ENCODE data around the gene KCNMB2.

KCNMB2 gene

DNA sequence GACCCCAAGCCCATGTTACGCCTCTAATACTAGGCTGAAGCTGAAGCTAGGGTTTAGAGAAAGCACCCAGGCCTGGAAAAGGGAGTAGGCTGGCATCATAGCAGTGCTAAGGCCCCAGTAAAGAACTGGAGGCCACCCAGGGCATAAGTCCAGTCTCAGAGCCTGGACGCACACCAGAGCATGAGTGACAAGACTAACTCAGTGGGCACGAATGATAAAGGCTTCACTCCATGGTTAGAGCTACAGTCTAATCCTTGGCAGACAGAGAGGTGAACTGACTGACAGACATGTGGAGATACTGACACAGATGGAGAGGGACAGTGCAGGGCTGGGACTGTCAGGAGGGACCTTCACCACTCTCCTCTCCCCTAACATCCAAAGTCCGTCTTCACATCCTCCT is 139.8 kb downstream of the KCNMB2 start:
- TF ChIP-seq, protein P1, sequence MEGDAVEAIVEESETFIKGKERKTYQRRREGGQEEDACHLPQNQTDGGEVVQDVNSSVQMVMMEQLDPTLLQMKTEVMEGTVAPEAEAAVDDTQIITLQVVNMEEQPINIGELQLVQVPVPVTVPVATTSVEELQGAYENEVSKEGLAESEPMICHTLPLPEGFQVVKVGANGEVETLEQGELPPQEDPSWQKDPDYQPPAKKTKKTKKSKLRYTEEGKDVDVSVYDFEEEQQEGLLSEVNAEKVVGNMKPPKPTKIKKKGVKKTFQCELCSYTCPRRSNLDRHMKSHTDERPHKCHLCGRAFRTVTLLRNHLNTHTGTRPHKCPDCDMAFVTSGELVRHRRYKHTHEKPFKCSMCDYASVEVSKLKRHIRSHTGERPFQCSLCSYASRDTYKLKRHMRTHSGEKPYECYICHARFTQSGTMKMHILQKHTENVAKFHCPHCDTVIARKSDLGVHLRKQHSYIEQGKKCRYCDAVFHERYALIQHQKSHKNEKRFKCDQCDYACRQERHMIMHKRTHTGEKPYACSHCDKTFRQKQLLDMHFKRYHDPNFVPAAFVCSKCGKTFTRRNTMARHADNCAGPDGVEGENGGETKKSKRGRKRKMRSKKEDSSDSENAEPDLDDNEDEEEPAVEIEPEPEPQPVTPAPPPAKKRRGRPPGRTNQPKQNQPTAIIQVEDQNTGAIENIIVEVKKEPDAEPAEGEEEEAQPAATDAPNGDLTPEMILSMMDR (IDR thresholded peaks at IDR 0.05; ENCODE audit: low read depth, low read length, poor library complexity, severe bottlenecking) = no peak
- no peak for TF ChIP-seq EZH2phosphoT487 (IDR thresholded peaks at IDR 0.05; ENCODE audit: borderline replicate concordance, low read length)
- no peaks in the 10 kb centered on the region; the same call in 1 of the 2 replicates for H3K9me2 ChIP-seq (replicated peaks; ENCODE audit: control insufficient read depth, low read length)
- H3K9me3 ChIP-seq (ENCODE audit: control insufficient read depth, insufficient read depth, low read length) = no peaks in the 10 kb centered on the region
- no peaks in the 10 kb centered on the region for H4K20me1 ChIP-seq (ENCODE audit: control insufficient read depth, insufficient read depth, low read depth, low read length)
- H3K27ac ChIP-seq (ENCODE audit: low read depth, low read length) = no peak overlapping the region
- H3K4me1 ChIP-seq (ENCODE audit: control insufficient read depth, low read length) = peaks cover 31% of the 10 kb centered on the region
- no peaks in the 10 kb centered on the region for H3K79me2 ChIP-seq (ENCODE audit: control insufficient read depth, low read length)
- no peaks in the 10 kb centered on the region for H3F3A ChIP-seq (ENCODE audit: control insufficient read depth, insufficient read depth)
- H3K4me2 ChIP-seq (ENCODE audit: low read length) = no peak overlapping the region
- no peaks in the 10 kb centered on the region for H3K36me3 ChIP-seq (ENCODE audit: control insufficient read depth, low read length)
- no peaks in the 10 kb centered on the region for H3K27me3 ChIP-seq (ENCODE audit: control insufficient read depth, low read length)
- H3K4me3 ChIP-seq (ENCODE audit: low read length) = no peak overlapping the region

DNA sequence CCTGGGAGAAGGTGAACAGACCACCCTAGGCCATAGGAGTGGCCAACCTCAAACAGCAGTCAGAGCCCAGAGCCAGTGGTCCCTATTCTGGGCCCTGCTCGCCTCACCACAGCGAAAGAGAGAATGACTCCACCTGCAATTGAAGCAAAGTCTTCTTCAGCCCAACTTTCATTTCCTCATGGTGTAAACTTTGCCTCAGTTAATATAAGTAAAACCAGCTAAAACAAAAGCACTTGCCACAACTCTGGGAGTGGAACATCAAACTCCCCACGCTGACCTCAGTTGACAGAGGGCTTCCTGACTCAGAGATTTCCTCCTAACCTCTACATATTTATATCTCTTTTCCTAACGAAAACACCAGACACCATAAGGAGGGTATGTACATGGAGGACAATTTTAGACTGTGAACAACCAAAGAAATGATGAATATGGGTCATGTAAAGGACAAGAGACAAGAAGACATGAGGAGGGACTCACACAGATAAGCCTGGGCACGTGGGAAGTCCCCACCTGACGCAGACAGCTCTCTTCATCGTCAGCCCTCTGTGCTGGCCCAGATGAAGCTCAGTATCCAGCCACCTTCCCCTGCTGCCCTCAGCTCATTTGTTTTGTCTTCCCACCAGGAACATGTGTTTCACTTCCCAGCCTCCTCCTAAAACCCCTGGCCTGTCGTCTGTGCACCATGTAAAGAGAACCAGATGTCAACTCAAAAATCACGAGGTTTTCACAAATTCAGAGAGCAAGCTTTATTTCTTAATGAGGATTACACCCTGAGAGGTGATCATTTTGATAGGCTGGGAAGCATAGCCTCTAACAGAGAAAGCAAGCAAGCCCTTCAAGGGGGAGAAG is 140.9 kb downstream of the KCNMB2 start:
- H3K4me2 ChIP-seq (ENCODE audit: low read length) = no peak overlapping the region
- no peaks in the 10 kb centered on the region; the same call in 1 of the 2 replicates for H3K9me2 ChIP-seq (replicated peaks; ENCODE audit: control insufficient read depth, low read length)
- TF ChIP-seq, protein P1 (IDR thresholded peaks at IDR 0.05; ENCODE audit: low read depth, low read length, poor library complexity, severe bottlenecking) = no peak
- TF ChIP-seq EZH2phosphoT487 (IDR thresholded peaks at IDR 0.05; ENCODE audit: borderline replicate concordance, low read length) = no peak
- peaks cover 3% of the 10 kb centered on the region; the same call in 1 of the 2 replicates for H3K9me3 ChIP-seq (ENCODE audit: control insufficient read depth, insufficient read depth, low read length)
- H3K27me3 ChIP-seq (ENCODE audit: control insufficient read depth, low read length) = no peaks in the 10 kb centered on the region
- H3K79me2 ChIP-seq (ENCODE audit: control insufficient read depth, low read length) = no peaks in the 10 kb centered on the region
- H4K20me1 ChIP-seq (ENCODE audit: control insufficient read depth, insufficient read depth, low read depth, low read length) = no peaks in the 10 kb centered on the region
- no peak overlapping the region for H3K4me3 ChIP-seq (ENCODE audit: low read length)
- no peak overlapping the region for H3K27ac ChIP-seq (ENCODE audit: low read depth, low read length)
- H3K4me1 ChIP-seq (ENCODE audit: control insufficient read depth, low read length) = peaks cover 22% of the 10 kb centered on the region
- no peaks in the 10 kb centered on the region for H3K36me3 ChIP-seq (ENCODE audit: control insufficient read depth, low read length)
- H3F3A ChIP-seq (ENCODE audit: control insufficient read depth, insufficient read depth) = no peaks in the 10 kb centered on the region

DNA sequence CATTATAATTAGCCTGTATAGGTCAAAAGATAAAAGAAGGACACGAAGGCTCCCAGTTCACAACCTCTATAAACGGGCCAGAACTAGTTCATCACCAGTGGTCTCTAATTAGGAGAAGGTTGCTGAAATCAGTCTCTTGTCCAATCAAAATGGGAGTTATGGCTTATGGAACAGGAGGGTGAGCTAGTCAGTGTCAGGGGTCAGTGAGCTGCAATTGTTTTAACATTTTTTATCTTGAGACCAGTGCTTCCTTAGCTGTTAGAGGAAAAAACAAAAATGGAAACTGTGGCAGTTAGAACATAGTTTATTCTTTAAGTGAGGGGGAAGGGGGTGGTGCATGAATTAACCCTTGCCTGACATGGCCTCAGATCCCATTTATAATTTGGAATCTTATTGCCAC is 141.7 kb downstream of the KCNMB2 start:
- Histone ChIP-seq H3K27ac (ENCODE audit: low read depth, low read length) (no peak overlapping the region), H3F3A (ENCODE audit: control insufficient read depth, insufficient read depth) (no peaks in the 10 kb centered on the region), H3K9me3 (ENCODE audit: control insufficient read depth, insufficient read depth, low read length) (peaks cover 8% of the 10 kb centered on the region; the same call in 1 of the 2 replicates), H3K9me2 (replicated peaks; ENCODE audit: control insufficient read depth, low read length) (no peaks in the 10 kb centered on the region; the same call in 1 of the 2 replicates), H3K27me3 (ENCODE audit: control insufficient read depth, low read length) (no peaks in the 10 kb centered on the region), H3K4me3 (ENCODE audit: low read length) (no peak overlapping the region), H3K4me2 (ENCODE audit: low read length) (no peak overlapping the region), H4K20me1 (ENCODE audit: control insufficient read depth, insufficient read depth, low read depth, low read length) (no peaks in the 10 kb centered on the region), H3K79me2 (ENCODE audit: control insufficient read depth, low read length) (no peaks in the 10 kb centered on the region), H3K4me1 (ENCODE audit: control insufficient read depth, low read length) (peaks cover 29% of the 10 kb centered on the region), H3K36me3 (ENCODE audit: control insufficient read depth, low read length) (no peaks in the 10 kb centered on the region)
- TF ChIP-seq EZH2phosphoT487 (IDR thresholded peaks at IDR 0.05; ENCODE audit: borderline replicate concordance, low read length) = no peak
- TF ChIP-seq, protein P1 (IDR thresholded peaks at IDR 0.05; ENCODE audit: low read depth, low read length, poor library complexity, severe bottlenecking) = no peak

Data from DOHH2 (cell line).